T-helper 1 cell treated with Interleukin-12 subunit alpha and Interleukin-12 subunit beta and Interleukin-4 antibody, amounts not matched to agents 30 ng/mL and 1 ng/mL, for 36 hours (primary cell): ENCODE measurements around the gene CCDC174. TPM values are rescaled to one million over a fixed set of nuclear protein-coding genes. Genes with fewer than 3 reads are reported as not detected.
"Not testable (repeated sequence)": the region's sequence is repeated elsewhere in the genome, so short reads cannot be mapped to it uniquely, and the experiment has no call there.

Experiments used
- intact Hi-C: fragments of 100-400 bp; cut with micrococcal nuclease; formaldehyde crosslinking; loops from one replicate; pipeline ENCODE4 v1.15.1; 2024
- total RNA-seq: library from RNA; stranded (reverse); gene quantifications from 2 replicates; pipeline ENCODE4 v1.2.3, GENCODE V29; 2022

Gene CCDC174
- 22.3 and 24.1 TPM in 2 replicates for total RNA-seq

GRCh38 chr3:14651440-14652251 lies at the start of gene CCDC174:
TSS of gene CCDC174 (plus strand) at chr3:14651762. CDS start at chr3:14651837, 75 bp downstream.
- intact Hi-C loops: loop anchor here (1.0 to 10.0 kb wide), 18 partner anchors 53 to 1987 kb away; partner anchors contain the start of genes DPH3, EAF1, LSM3 and METTL6

GRCh38 chr3:14602006-14602803 lies 49.4 kb upstream of the CCDC174 start:
- intact Hi-C loops: no loop called here

GRCh38 chr3:14602804-14603644 lies 48.5 kb upstream of the CCDC174 start:
- intact Hi-C loops: no loop called here

- intact Hi-C loops: no loop called here
These were observed 46.5 kb upstream of the CCDC174 start for GRCh38 chr3:14605067-14605466.

GRCh38 chr3:14605744-14606143 lies 45.8 kb upstream of the CCDC174 start:
- intact Hi-C loops: no loop called here

- intact Hi-C loops: no loop called here
These were observed 44.8 kb upstream of the CCDC174 start for GRCh38 chr3:14606669-14607339.

- intact Hi-C loops: no loop called here
These were observed 43.3 kb upstream of the CCDC174 start for GRCh38 chr3:14608298-14608697.

- intact Hi-C loops: not testable (repeated sequence)
These were observed 42.5 kb upstream of the CCDC174 start for GRCh38 chr3:14609058-14609457.

GRCh38 chr3:14609506-14609905 lies 42.1 kb upstream of the CCDC174 start:
- intact Hi-C loops: no loop called here

- intact Hi-C loops: no loop called here
These were observed 41.6 kb upstream of the CCDC174 start for GRCh38 chr3:14609941-14610340.

GRCh38 chr3:14614189-14614588 lies 37.4 kb upstream of the CCDC174 start:
- intact Hi-C loops: no loop called here

- intact Hi-C loops: no loop called here
These were observed 36.7 kb upstream of the CCDC174 start for GRCh38 chr3:14614862-14615261.

- intact Hi-C loops: no loop called here
These were observed 34.7 kb upstream of the CCDC174 start for GRCh38 chr3:14616606-14617507.

- intact Hi-C loops: no loop called here
These were observed 34.0 kb upstream of the CCDC174 start for GRCh38 chr3:14617508-14618023.

- intact Hi-C loops: no loop called here
These were observed 32.0 kb upstream of the CCDC174 start for GRCh38 chr3:14619605-14620004.

GRCh38 chr3:14620512-14620911 lies 31.1 kb upstream of the CCDC174 start:
- intact Hi-C loops: no loop called here

GRCh38 chr3:14621093-14621492 lies 30.5 kb upstream of the CCDC174 start:
- intact Hi-C loops: no loop called here

- intact Hi-C loops: no loop called here
These were observed 29.2 kb upstream of the CCDC174 start for GRCh38 chr3:14622368-14622767.

- intact Hi-C loops: no loop called here
These were observed 28.0 kb upstream of the CCDC174 start for GRCh38 chr3:14623569-14624051.
